Karpas-422 (cell line): ENCODE data around the gene COPZ2. TPM values are rescaled to one million over a fixed set of nuclear protein-coding genes. Genes with fewer than 3 reads are reported as not detected.

Experiments used
- DNase-seq: peaks from one replicate; pipeline ENCODE4 v3.0.0-alpha.2; 2015
- H2AFZ ChIP-seq: fragments of 200-600 bp; sonication (generic); 2 replicates; pipeline ENCODE4 v1.6.1; 2014; ENCODE audit warnings: antibody characterized with exemption, low read length, mixed read lengths
- H3K27ac ChIP-seq: fragments of 200-600 bp; sonication (generic); 2 replicates; pipeline ENCODE4 v1.5.1; 2014; ENCODE audit warnings: mild to moderate bottlenecking, low read length, moderate library complexity
- H3K27me3 ChIP-seq: fragments of 200-600 bp; sonication (generic); 2 replicates; pipeline ENCODE4 v1.6.1; 2014; ENCODE audit warnings: low read length, mixed read lengths
- H3K36me3 ChIP-seq: fragments of 200-600 bp; sonication (generic); 2 replicates; pipeline ENCODE4 v1.6.1; 2014; ENCODE audit warnings: low read length, mixed read lengths; ENCODE audit not compliant: insufficient read depth
- H3K4me1 ChIP-seq: fragments of 200-600 bp; sonication (generic); 2 replicates; pipeline ENCODE4 v1.6.1; 2014; ENCODE audit warnings: mild to moderate bottlenecking, low read length, mixed read lengths
- H3K4me2 ChIP-seq: fragments of 200-600 bp; sonication (generic); 2 replicates; pipeline ENCODE4 v1.6.1; 2014; ENCODE audit warnings: low read length, low read depth, mild to moderate bottlenecking; ENCODE audit not compliant: poor library complexity, severe bottlenecking
- H3K4me3 ChIP-seq: fragments of 200-600 bp; sonication (generic); 2 replicates; pipeline ENCODE4 v1.5.1; 2014; ENCODE audit warnings: mild to moderate bottlenecking, antibody characterized with exemption, low read length, mixed read lengths
- H3K79me2 ChIP-seq: fragments of 200-600 bp; sonication (generic); 2 replicates; pipeline ENCODE4 v1.6.1; 2014; ENCODE audit warnings: mild to moderate bottlenecking, low read length, mixed read lengths
- H3K9ac ChIP-seq: fragments of 200-600 bp; sonication (generic); 2 replicates; pipeline ENCODE4 v1.6.0; 2014; ENCODE audit warnings: low read length
- H3K9me2 ChIP-seq: fragments of 200-600 bp; sonication (generic), shearing (Covaris generic); replicated peaks from 2 replicates; pipeline ENCODE4 v1.6.0; 2014; ENCODE audit warnings: mild to moderate bottlenecking, low read length, moderate library complexity; ENCODE audit not compliant: insufficient read depth
- H3K9me3 ChIP-seq: fragments of 300-700, 200-600 bp; sonication (generic); 2 replicates; pipeline ENCODE4 v1.6.1; 2014; ENCODE audit warnings: low read length, mixed read lengths
- H4K20me1 ChIP-seq: fragments of 200-600 bp; sonication (generic); 2 replicates; pipeline ENCODE4 v1.6.1; 2014; ENCODE audit warnings: mild to moderate bottlenecking, antibody characterized with exemption, low read length, low read depth; ENCODE audit not compliant: insufficient read depth
- total RNA-seq: library from RNA; depleted of rRNA; stranded (reverse); fragments of >200 nt; shearing (Covaris generic); gene quantifications from 2 replicates; pipeline ENCODE4 v1.2.3, GENCODE V29; 2014; ENCODE audit warnings: low replicate concordance

The COPZ2 gene
- total RNA-seq, 1 experiment from 2014 or later: not detected

DNA sequence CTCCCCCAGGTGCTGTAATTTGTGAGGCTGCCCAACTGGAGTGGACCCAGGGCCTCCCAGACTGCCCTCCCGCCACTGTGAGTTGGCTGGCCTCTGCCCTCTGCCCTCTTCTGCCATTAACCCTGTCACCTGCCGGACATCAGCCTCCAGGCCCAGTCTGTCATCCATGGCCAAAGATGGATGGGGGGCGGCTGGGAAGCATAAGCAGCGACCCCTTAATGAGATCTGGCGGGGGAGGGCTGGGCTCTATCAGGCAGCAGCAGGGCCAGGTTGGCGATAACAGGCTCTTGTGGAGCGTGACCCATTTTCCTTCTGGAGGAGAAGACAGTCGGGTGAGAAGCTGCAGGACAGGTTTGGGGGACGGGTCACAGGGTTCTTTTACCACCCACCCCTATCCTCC lies 41.4 kb downstream of the COPZ2 start:
- H3K9me3 ChIP-seq: no peaks in the 10 kb centered on the region
- H3K79me2 ChIP-seq: no peaks in the 10 kb centered on the region
- no peaks in the 10 kb centered on the region for H4K20me1 ChIP-seq
- no peaks in the 10 kb centered on the region for H3K9me2 ChIP-seq
- no peak overlapping the region for H2AFZ ChIP-seq
- no peaks in the 10 kb centered on the region for H3K27me3 ChIP-seq
- DNase-seq: no peak
- peaks cover 8% of the 10 kb centered on the region for H3K4me1 ChIP-seq
- no peak overlapping the region for H3K27ac ChIP-seq
- H3K4me3 ChIP-seq: no peak overlapping the region
- H3K4me2 ChIP-seq: no peak overlapping the region
- no peaks in the 10 kb centered on the region for H3K36me3 ChIP-seq
- no peak overlapping the region for H3K9ac ChIP-seq

- Histone ChIP-seq H3K79me2 (no peaks in the 10 kb centered on the region), H3K4me3 (no peak overlapping the region), H2AFZ (no peak overlapping the region), H3K36me3 (no peaks in the 10 kb centered on the region), H3K4me1 (peaks cover 8% of the 10 kb centered on the region), H3K27ac (no peak overlapping the region), H3K9me3 (no peaks in the 10 kb centered on the region), H3K9ac (no peak overlapping the region), H3K9me2 (no peaks in the 10 kb centered on the region), H4K20me1 (no peaks in the 10 kb centered on the region), H3K27me3 (no peaks in the 10 kb centered on the region), H3K4me2 (no peak overlapping the region)
- DNase-seq: no peak
Observed at GRCh38 chr17:47995241-47995935, 42.2 kb downstream of the COPZ2 start.

DNA sequence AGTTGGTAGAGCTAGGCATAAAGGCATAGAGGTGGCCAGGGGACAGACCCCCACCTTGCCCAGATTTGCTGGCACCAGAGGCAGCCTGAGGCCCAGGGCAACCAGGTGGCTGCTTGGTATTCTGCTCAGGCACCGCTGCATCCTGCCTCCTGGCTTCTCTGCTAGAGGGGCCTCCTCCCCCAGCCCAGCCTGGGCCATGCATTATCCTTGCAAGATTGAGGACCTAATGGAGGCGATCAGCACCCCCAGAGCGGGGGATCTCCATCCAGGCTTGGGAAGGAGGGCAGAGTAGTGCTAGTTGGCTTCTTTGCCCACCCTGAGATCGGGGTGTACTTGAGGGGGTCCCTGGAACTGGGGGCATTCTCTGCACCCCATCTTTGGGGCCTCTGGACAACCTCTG lies 42.9 kb downstream of the COPZ2 start:
- no peaks in the 10 kb centered on the region for H3K27me3 ChIP-seq
- H4K20me1 ChIP-seq: no peaks in the 10 kb centered on the region
- no peak overlapping the region for H3K4me2 ChIP-seq
- DNase-seq: no peak
- H3K9me2 ChIP-seq: no peaks in the 10 kb centered on the region
- no peak overlapping the region for H3K27ac ChIP-seq
- H2AFZ ChIP-seq: no peak overlapping the region
- H3K4me3 ChIP-seq: no peak overlapping the region
- no peaks in the 10 kb centered on the region for H3K79me2 ChIP-seq
- H3K9ac ChIP-seq: no peak overlapping the region
- H3K4me1 ChIP-seq: peaks cover 8% of the 10 kb centered on the region
- H3K36me3 ChIP-seq: no peaks in the 10 kb centered on the region
- H3K9me3 ChIP-seq: no peaks in the 10 kb centered on the region

DNA sequence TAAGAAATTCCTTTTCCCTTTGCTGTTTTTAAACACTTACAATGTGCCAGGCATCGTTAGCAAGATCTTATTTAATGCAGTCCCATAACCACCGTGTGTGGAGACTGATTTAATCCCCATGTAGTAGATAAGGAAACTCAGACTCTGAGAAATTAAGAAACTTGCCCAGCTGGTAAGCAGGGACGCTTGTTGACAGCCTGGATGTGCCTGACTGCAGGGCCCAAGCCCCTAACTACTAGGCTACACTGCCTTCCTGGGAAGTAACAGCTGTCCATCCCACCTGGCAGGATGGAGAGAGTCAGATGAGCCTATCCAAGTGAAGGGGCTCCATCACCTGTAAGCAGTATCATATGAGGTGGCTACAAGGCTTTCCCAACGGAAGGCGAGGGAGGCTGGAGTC lies 43.6 kb downstream of the COPZ2 start:
- no peaks in the 10 kb centered on the region for H3K79me2 ChIP-seq
- H3K9ac ChIP-seq: no peak overlapping the region
- H3K4me2 ChIP-seq: no peak overlapping the region
- H2AFZ ChIP-seq: no peak overlapping the region
- H3K4me1 ChIP-seq: peaks cover 8% of the 10 kb centered on the region
- no peak overlapping the region for H3K27ac ChIP-seq
- H3K9me2 ChIP-seq: no peaks in the 10 kb centered on the region
- no peak for DNase-seq
- H4K20me1 ChIP-seq: no peaks in the 10 kb centered on the region
- no peaks in the 10 kb centered on the region for H3K36me3 ChIP-seq
- no peaks in the 10 kb centered on the region for H3K27me3 ChIP-seq
- H3K4me3 ChIP-seq: no peak overlapping the region
- no peaks in the 10 kb centered on the region for H3K9me3 ChIP-seq

DNA sequence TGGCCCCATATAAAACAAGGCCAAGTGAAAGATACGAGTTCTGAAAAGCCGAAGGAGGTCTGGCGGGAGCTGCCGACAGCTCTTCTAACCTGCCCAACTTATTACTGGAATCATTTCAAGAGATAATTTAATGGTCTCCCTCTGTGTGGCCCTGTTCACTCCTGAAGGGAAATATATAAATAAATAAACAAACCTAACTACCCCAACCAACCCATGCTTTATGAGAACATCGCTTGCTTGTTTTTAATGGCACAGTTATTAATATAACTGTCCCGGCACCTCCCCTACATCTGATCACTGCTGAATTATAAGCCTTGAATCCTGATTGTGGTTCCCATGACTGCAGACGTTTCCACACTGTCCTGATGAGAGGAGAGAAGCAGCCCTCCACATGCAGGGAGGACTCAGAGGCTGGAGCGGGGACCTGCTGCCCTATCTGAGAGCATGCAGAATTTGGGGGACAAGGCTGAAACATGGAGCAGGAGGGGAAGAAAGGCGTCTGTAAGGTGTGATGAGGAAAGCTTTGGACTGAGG lies 44.5 kb downstream of the COPZ2 start:
- H3K79me2 ChIP-seq: no peaks in the 10 kb centered on the region

GRCh38 chr17:47992216-47992615 lies 45.4 kb downstream of the COPZ2 start:
- no peak for DNase-seq
- no peaks in the 10 kb centered on the region for H3K36me3 ChIP-seq
- H3K27me3 ChIP-seq: no peaks in the 10 kb centered on the region
- H3K4me1 ChIP-seq: peaks cover 17% of the 10 kb centered on the region
- H3K4me2 ChIP-seq: no peak overlapping the region
- H3K9me2 ChIP-seq: no peaks in the 10 kb centered on the region
- no peaks in the 10 kb centered on the region for H3K9me3 ChIP-seq
- H3K9ac ChIP-seq: no peak overlapping the region
- H2AFZ ChIP-seq: no peak overlapping the region
- H3K4me3 ChIP-seq: no peak overlapping the region
- no peak overlapping the region for H3K27ac ChIP-seq
- no peaks in the 10 kb centered on the region for H4K20me1 ChIP-seq
- no peaks in the 10 kb centered on the region for H3K79me2 ChIP-seq

More for the DNA sequence above, 44.5 kb downstream of the COPZ2 start:
- no peaks in the 10 kb centered on the region for H3K36me3 ChIP-seq
- H3K4me3 ChIP-seq: no peak overlapping the region
- H3K4me2 ChIP-seq: no peak overlapping the region
- no peak overlapping the region for H3K9ac ChIP-seq
- no peaks in the 10 kb centered on the region for H3K9me2 ChIP-seq
- H3K27ac ChIP-seq: no peak overlapping the region
- H3K27me3 ChIP-seq: no peaks in the 10 kb centered on the region
- no peaks in the 10 kb centered on the region for H4K20me1 ChIP-seq
- no peaks in the 10 kb centered on the region for H3K9me3 ChIP-seq
- DNase-seq: no peak
- no peak overlapping the region for H2AFZ ChIP-seq
- peaks cover 8% of the 10 kb centered on the region for H3K4me1 ChIP-seq

- Histone ChIP-seq H2AFZ (no peak overlapping the region), H3K79me2 (no peaks in the 10 kb centered on the region), H3K9ac (no peak overlapping the region), H3K4me1 (peaks cover 26% of the 10 kb centered on the region), H3K27ac (no peak overlapping the region), H3K4me2 (no peak overlapping the region), H3K36me3 (no peaks in the 10 kb centered on the region), H3K9me3 (no peaks in the 10 kb centered on the region), H4K20me1 (peaks cover 3% of the 10 kb centered on the region; the same call in 1 of the 2 replicates), H3K27me3 (no peaks in the 10 kb centered on the region), H3K4me3 (no peak overlapping the region), H3K9me2 (no peaks in the 10 kb centered on the region)
- no peak for DNase-seq
Observed at GRCh38 chr17:47990962-47991731, 46.5 kb downstream of the COPZ2 start.

DNA sequence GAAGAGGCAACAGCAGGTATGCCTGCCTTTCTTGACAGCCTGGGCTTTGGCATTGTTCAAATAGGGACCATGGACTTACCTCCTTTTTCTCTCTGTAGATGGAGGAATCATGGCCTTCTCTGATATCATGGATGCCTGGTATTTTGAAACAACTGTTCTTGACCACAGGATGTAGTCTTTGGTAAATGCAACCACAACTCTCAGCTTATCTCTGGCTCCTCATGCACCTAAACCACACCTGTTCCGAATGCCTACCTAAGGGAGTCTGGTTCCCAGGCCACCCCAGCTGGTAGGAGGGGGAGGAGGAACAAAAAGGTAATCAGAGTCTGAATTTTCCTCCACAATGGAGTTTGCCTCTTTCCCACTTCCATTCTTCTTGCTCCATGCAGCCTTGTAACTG lies 47.9 kb downstream of the COPZ2 start:
- Histone ChIP-seq H3K9me2 (no peaks in the 10 kb centered on the region), H3K4me3 (no peak overlapping the region), H3K9me3 (no peaks in the 10 kb centered on the region), H3K4me2 (no peak overlapping the region), H3K79me2 (no peaks in the 10 kb centered on the region), H3K36me3 (no peaks in the 10 kb centered on the region), H3K27me3 (no peaks in the 10 kb centered on the region), H2AFZ (no peak overlapping the region), H3K27ac (no peak overlapping the region), H3K4me1 (peaks cover 18% of the 10 kb centered on the region), H4K20me1 (peaks cover 3% of the 10 kb centered on the region; the same call in 1 of the 2 replicates), H3K9ac (no peak overlapping the region)
- DNase-seq: no peak
